ENCODE results near the gene RFTN1.

- TF ChIP-seq ESRRA (IDR thresholded peaks at IDR 0.05; ENCODE audit: low read length) (no peak), CTCF (IDR thresholded peaks at IDR 0.05 in 2 of 3, conservative IDR thresholded peaks at IDR 0.05 in 1 of 3; ENCODE audit: control insufficient read depth in 2 of 3, extremely low read depth in 1 of 3, insufficient read depth in 1 of 3, low read depth in 3 of 3, low read length in 3 of 3) (no peak), SIN3A (IDR thresholded peaks at IDR 0.05; ENCODE audit: low read depth, low read length) (no peak), SMC3 (IDR thresholded peaks at IDR 0.05; ENCODE audit: borderline replicate concordance, low read length) (no peak)
Measured at GRCh38 chr3:16506884-16507577, 6.5 kb downstream of the RFTN1 start.
